Esophagus squamous epithelium (tissue), 5 donors: Measurements from ENCODE around the gene ANKRA2. TPM values are rescaled to one million over a fixed set of nuclear protein-coding genes. Genes with fewer than 3 reads are reported as not detected.

Experiments used
- DNase-seq: peaks from one replicate; lab custom pipeline; 2025; lab: John Stamatoyannopoulos, UW
- H3K27ac ChIP-seq, 4 donors: fragments of 200-600 bp; sonication (generic); one replicate each; pipeline ENCODE4 v1.5.1; 2016 to 2019; ENCODE audit warnings: mild to moderate bottlenecking in 1 of 4
- H3K27me3 ChIP-seq, 4 donors: fragments of 200-600 bp; sonication (generic); 1 replicate in 3 of 4; 2 replicates in 1 of 4; pipeline versions ENCODE4 v1.5.1 to v1.6.0; 2017 to 2021; ENCODE audit warnings: antibody characterized with exemption in 1 of 4
- H3K36me3 ChIP-seq, 3 donors: fragments of 200-600 bp; sonication (generic); one replicate each; pipeline ENCODE4 v1.5.1; 2016 to 2019
- H3K4me1 ChIP-seq, 3 donors: fragments of 200-600 bp; sonication (generic); one replicate each; pipeline ENCODE4 v1.5.1; 2017 to 2019
- H3K4me3 ChIP-seq, 4 donors: fragments of 200-600 bp; sonication (generic); 1 replicate in 3 of 4; 2 replicates in 1 of 4; pipeline ENCODE4 v1.5.1; 2016 to 2019; ENCODE audit warnings: mild to moderate bottlenecking in 2 of 4, moderate library complexity in 1 of 4
- H3K9me3 ChIP-seq, 3 donors: fragments of 200-600 bp; sonication (generic); one replicate each; pipeline ENCODE4 v1.5.1; 2016 to 2019
- CTCF ChIP-seq, 6 experiments: fragments of 450-650 bp in 4 of 6; fragments of 200-600 bp in 2 of 6; sonication (generic) in 2 of 6; IDR thresholded peaks; one replicate each; pipeline ENCODE4 v1.5.1; 2016 to 2019; ENCODE audit warnings: antibody characterized with exemption in 6 of 6, mild to moderate bottlenecking in 4 of 6, moderate library complexity in 4 of 6
- POLR2A ChIP-seq, 4 donors: fragments of 450-650 bp; IDR thresholded peaks; one replicate each; pipeline ENCODE4 v1.6.1; 2017; ENCODE audit warnings: antibody characterized with exemption in 4 of 4, mild to moderate bottlenecking in 4 of 4, moderate library complexity in 3 of 4
- WGBS, 2 donors: methylation state at CpG; one replicate each; pipeline ENCODE4 v1.1.5; 2018; 5-methylcytosine and 5-hydroxymethylcytosine counted together
- intact Hi-C: fragments of 100-400 bp; cut with DNase I; formaldehyde crosslinking; loops from one replicate; pipeline ENCODE4 v1.15.0; 2022
- total RNA-seq, 4 donors: library from RNA; depleted of rRNA; stranded (reverse); fragments of >200 nt; gene quantifications; one replicate each; pipeline ENCODE4 v1.1.0, GENCODE V29; 2016
- donor health status: DM: yes; HTN: yes; CAD: no.

Gene ANKRA2
- total RNA-seq, 4 donors from 2014 or later: 7.1 to 35.3 (median 15.2) TPM

GRCh38 chr5:73506459-73506955, 58.9 kb downstream of the ANKRA2 start:
- no peak for DNase-seq
- Histone ChIP-seq H3K4me3 (no peak overlapping the region), H3K4me1 (peaks cover 0 to 27% (median 0%) of the 10 kb centered on the region in 3 donors), H3K36me3 (peaks cover 6 to 54% (median 16%) of the 10 kb centered on the region in 3 donors), H3K9me3 (no peaks in the 10 kb centered on the region), H3K27me3 (no peaks in the 10 kb centered on the region), H3K27ac (peak overlapping the region in 1 of 4 donors; percentile 14)
- intact Hi-C loops: no loop called here
- no peak for TF ChIP-seq CTCF (IDR thresholded peaks at IDR 0.05)
- no peak for TF ChIP-seq POLR2A (IDR thresholded peaks at IDR 0.05)
- 83 to 87% methylated on average over 5 of the region's 5 CpGs for WGBS, 2 donors

Other genes starting within 250 kb of the ANKRA2 start
- 1 to 10 TPM in 2 of 4 donors, under 1 TPM in 1, not detected in 1; 0.48 to 3.5 (median 1.5) TPM for gene FOXD1, start 116.9 kb downstream of the ANKRA2 start, total RNA-seq
- 100 to 1,000 TPM; 467 to 654 (median 574) TPM for gene BTF3, start 67.2 kb downstream of the ANKRA2 start, total RNA-seq
- 10 to 100 TPM; 12.8 to 31.7 (median 24.1) TPM for gene UTP15, start 104 bp upstream of the ANKRA2 start, total RNA-seq
- 10 to 100 TPM in 3 of 4 donors, 1 to 10 TPM in 1; 9.2 to 34.3 (median 12.7) TPM for gene ARHGEF28, start 60.6 kb upstream of the ANKRA2 start, total RNA-seq